Upper lobe of left lung (tissue), 4 donors: Measurements from ENCODE around the gene STKLD1.

Experiments used
- POLR2A ChIP-seq, 4 donors: fragments of 450-650 bp; IDR thresholded peaks; one replicate each; pipeline ENCODE4 v1.5.1; 2016 to 2017; ENCODE audit warnings: antibody characterized with exemption in 4 of 4, mild to moderate bottlenecking in 2 of 4
- TF ChIP-seq, protein P1 (sequence below), 6 experiments: fragments of 450-650 bp in 4 of 6; fragments of 200-600 bp in 2 of 6; sonication (generic) in 2 of 6; IDR thresholded peaks; one replicate each; pipeline ENCODE4 v1.5.1; 2016 to 2019; ENCODE audit warnings: antibody characterized with exemption in 6 of 6

DNA sequence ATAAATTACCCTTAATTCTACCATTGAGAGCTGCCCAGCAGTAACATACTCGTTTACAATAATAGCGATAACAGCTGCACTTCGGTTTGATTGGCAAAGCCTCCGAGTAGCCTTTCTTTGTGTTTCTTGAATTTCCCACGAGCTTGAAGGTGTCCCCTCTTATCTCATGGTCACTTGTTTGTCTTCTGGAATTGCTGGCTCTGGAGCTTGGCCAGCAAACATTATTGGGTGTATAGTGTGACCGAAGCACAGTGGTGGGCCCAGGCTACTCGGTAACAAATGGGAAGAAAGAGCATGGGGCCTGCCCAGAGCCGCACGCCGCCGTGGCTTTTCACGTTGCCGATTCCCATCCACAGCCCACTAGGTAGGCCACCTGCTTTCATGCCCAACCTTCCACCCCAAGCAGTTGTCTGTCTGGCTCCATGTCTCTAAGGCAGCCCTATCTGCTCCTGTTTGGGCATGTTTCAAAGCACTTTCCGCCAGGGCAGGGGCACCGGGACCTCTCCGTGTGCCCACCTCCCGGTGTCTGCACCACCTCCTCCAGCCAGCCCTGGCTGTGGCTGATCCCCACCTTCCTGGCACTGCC is 8.7 kb downstream of the STKLD1 start:
- TF ChIP-seq POLR2A (IDR thresholded peaks at IDR 0.05): no peak
- TF ChIP-seq, protein P1, sequence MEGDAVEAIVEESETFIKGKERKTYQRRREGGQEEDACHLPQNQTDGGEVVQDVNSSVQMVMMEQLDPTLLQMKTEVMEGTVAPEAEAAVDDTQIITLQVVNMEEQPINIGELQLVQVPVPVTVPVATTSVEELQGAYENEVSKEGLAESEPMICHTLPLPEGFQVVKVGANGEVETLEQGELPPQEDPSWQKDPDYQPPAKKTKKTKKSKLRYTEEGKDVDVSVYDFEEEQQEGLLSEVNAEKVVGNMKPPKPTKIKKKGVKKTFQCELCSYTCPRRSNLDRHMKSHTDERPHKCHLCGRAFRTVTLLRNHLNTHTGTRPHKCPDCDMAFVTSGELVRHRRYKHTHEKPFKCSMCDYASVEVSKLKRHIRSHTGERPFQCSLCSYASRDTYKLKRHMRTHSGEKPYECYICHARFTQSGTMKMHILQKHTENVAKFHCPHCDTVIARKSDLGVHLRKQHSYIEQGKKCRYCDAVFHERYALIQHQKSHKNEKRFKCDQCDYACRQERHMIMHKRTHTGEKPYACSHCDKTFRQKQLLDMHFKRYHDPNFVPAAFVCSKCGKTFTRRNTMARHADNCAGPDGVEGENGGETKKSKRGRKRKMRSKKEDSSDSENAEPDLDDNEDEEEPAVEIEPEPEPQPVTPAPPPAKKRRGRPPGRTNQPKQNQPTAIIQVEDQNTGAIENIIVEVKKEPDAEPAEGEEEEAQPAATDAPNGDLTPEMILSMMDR (IDR thresholded peaks at IDR 0.05): no peak
